Upper lobe of left lung (tissue), 4 donors: Measurements from ENCODE around the gene VPS13D.

Experiments used
- EP300 ChIP-seq, 4 donors: sonication (generic); formaldehyde crosslinking; IDR thresholded peaks; one replicate each; pipeline ENCODE4 v1.5.1; 2017; ENCODE audit warnings: antibody characterized with exemption in 4 of 4, control low read depth in 2 of 4
- POLR2A ChIP-seq, 4 donors: fragments of 450-650 bp; IDR thresholded peaks; one replicate each; pipeline ENCODE4 v1.5.1; 2016 to 2017; ENCODE audit warnings: antibody characterized with exemption in 4 of 4, mild to moderate bottlenecking in 2 of 4
- POLR2AphosphoS5 ChIP-seq, 2 donors: sonication (generic); formaldehyde crosslinking; IDR thresholded peaks; one replicate each; pipeline ENCODE4 v1.5.1; 2017; ENCODE audit warnings: antibody characterized with exemption in 2 of 2
- TF ChIP-seq, protein P1 (sequence below), 6 experiments: fragments of 450-650 bp in 4 of 6; fragments of 200-600 bp in 2 of 6; sonication (generic) in 2 of 6; IDR thresholded peaks; one replicate each; pipeline ENCODE4 v1.5.1; 2016 to 2019; ENCODE audit warnings: antibody characterized with exemption in 6 of 6

- TF ChIP-seq EP300 (IDR thresholded peaks at IDR 0.05) (no peak), POLR2A (IDR thresholded peaks at IDR 0.05) (no peak), POLR2AphosphoS5 (IDR thresholded peaks at IDR 0.05) (no peak)
- TF ChIP-seq, protein P1, sequence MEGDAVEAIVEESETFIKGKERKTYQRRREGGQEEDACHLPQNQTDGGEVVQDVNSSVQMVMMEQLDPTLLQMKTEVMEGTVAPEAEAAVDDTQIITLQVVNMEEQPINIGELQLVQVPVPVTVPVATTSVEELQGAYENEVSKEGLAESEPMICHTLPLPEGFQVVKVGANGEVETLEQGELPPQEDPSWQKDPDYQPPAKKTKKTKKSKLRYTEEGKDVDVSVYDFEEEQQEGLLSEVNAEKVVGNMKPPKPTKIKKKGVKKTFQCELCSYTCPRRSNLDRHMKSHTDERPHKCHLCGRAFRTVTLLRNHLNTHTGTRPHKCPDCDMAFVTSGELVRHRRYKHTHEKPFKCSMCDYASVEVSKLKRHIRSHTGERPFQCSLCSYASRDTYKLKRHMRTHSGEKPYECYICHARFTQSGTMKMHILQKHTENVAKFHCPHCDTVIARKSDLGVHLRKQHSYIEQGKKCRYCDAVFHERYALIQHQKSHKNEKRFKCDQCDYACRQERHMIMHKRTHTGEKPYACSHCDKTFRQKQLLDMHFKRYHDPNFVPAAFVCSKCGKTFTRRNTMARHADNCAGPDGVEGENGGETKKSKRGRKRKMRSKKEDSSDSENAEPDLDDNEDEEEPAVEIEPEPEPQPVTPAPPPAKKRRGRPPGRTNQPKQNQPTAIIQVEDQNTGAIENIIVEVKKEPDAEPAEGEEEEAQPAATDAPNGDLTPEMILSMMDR (IDR thresholded peaks at IDR 0.05) = no peak
These were observed 198.5 kb downstream of the VPS13D start for GRCh38 chr1:12428334-12428733.
